ENCODE data around the gene NUP93.
"Not testable (repeated sequence)": the region's sequence is repeated elsewhere in the genome, so short reads cannot be mapped to it uniquely, and the experiment has no call there.

The NUP93 gene

DNA sequence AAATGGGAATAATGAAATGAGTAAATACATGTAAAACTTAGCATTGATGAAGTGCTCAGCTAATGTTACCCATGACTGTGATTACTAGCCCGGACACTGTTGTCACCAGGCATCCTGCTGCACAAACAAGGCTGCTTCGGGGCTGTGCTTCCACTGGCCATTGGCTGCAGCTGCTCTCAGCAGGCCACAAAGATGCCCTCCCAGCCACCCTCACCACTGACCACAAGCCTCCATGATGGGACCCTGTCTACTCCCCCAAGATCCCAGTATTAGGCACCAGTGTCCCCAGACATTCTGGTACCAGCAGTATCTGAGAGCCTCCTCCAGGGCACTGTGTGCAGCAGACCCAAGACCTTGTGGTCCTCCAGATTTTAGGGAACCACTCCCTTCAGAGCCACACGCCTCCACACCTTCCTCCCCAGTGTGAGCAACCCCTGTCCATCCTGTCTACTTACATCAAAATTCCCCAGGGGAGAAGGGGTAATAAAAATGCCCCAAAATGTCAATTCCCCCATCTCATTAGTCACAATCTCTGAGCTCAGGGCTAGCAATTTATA lies 19.7 kb upstream of the NUP93 start:
- no peak for DNase-seq

GRCh38 chr16:56711862-56712261 lies 18.1 kb upstream of the NUP93 start:
- DNase-seq = no peak

GRCh38 chr16:56713794-56714193 lies 16.1 kb upstream of the NUP93 start:
- no peak for DNase-seq

- DNase-seq = no peak
These were observed 14.8 kb upstream of the NUP93 start for GRCh38 chr16:56715126-56715525.

- DNase-seq = no peak
These were observed 13.2 kb upstream of the NUP93 start for GRCh38 chr16:56716761-56717160.

- DNase-seq = not testable (repeated sequence)
These were observed 12.4 kb upstream of the NUP93 start for GRCh38 chr16:56717532-56717931.

DNA sequence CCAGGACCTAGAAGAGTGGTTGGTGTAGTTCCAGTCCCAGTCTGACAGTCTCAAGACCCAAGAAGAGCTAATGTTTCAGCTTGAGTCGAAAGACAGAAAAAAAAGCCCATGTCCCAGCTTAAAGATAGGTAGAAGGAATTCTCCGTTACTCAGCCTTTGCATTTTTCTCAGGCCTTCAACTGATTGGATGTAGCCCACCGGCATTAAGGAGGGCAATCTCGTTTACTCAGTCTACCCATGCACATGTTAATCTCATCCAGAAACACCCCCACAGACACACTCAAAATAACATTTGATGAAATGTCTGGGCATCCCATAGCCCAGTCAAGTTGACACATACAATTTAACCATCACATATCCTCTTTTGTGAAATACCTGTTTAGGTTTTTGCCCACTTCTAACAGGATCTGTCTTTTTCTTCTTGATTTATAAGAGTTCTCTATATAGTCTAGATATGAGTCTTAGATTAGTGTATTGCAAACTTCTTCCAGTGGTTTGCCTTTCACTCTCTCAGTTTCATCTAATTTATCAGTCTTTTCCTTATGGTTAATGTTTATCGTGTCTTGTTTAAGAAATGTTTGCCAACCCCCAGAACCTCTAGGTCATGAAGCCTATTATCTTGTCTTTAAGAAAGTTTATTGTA lies 7.6 kb upstream of the NUP93 start:
- no peak for DNase-seq

DNA sequence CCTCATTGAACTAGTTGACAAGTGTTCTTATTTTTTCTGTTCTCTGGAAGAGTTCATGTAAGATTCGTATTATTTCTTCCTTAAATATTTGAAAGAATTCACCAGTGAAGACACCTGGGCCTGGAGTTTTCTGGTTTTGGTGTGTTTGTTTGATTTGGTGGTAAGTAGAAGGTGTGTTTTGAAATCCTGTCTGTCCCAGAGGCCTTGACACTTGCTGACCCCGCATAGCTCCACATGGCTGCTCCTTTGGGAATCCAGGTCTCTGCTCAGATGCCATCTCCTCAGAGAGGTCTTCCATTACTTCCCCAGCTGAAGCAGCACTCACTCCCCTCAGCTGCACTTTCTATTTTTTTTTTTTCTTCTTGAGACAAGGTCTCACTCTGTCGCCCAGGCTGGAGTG lies 5.7 kb upstream of the NUP93 start:
- no peak for DNase-seq

GRCh38 chr16:56726283-56726682 lies 3.6 kb upstream of the NUP93 start:
- DNase-seq = no peak

- no peak for DNase-seq
These were observed 3.0 kb upstream of the NUP93 start for GRCh38 chr16:56726926-56727325.

GRCh38 chr16:56728027-56728426 lies 1.9 kb upstream of the NUP93 start:
- no peak for DNase-seq

DNA sequence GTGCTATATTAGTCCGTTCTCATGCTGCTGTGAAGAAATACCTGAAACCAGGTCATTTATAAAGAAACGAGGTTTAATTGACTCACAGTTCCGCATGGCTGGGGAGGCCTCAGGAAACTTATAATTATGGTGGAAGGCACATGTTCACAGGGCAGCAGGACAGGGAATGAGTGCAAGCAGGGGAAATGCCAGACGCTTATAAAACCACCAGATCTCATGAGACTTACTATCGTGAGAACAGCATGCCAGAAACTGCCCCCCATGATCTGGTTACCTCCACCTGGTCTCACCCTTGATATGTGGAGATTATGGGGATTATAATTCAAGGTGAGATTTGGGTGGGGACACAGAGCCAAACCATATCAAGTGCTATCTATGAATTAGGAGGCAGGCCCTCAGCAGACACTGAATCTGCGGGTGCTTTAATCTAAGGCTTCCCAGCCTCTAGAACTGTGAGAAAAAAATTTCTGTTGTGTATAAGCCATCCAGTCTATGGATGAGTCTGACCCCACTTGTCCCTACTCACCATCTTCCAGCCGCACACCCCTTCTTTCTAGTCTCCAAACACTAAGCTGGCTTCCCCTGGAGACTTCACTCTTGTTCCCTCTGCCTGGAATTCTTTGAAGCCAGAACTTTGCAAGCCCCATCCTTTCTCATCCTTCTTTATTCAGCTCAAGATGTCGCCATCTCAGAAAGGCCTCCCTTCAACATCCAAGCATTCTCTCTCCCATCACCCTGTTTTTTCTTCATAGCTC lies 772 bp upstream of the NUP93 start:
- peak; percentile 72 for DNase-seq

DNA sequence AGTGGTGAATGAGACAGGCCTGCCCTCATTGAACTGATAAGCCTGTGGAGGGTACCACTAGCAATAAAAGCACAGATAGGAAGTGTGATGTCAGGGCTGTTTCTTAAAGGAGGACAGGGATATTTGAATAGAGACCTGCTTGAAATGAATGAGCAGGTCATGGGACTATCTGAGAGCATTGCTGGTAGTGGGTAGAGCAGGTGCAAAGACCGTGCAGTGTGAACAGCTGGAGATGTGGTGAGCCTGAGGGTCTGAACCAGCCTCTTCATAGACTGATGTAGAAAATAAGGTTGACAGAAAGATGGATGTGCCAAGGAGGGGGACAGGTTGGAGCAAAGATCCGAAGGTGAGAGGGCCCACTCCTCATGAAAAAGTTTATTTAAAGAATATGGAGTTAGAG lies 2.4 kb downstream of the NUP93 start:
- no peak for DNase-seq

- no peak for DNase-seq
These were observed 2.9 kb downstream of the NUP93 start for GRCh38 chr16:56732832-56733231.

- no peak for DNase-seq
These were observed 4.5 kb downstream of the NUP93 start for GRCh38 chr16:56734429-56734828.

GRCh38 chr16:56736476-56736875 lies 6.5 kb downstream of the NUP93 start:
- DNase-seq = no peak

DNA sequence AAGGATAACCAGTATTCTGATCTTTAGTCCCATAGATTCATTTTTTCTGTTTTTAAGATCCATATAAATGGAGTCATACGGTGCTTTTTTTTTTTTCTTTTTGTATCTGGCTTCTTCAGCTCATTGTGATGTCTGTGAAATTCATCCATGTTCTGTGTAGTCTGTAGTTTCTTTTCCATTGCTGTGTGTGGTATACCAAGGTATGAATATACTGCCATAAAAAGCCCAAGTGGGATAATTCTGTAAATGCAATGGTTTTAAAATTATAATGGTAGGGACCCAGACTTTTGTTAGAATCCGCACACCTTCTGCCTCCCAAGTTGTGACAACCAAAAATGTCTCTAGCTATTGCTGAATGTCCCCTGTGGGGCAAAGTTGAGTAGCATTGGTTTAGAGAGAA lies 7.6 kb downstream of the NUP93 start:
- no peak for DNase-seq

DNA sequence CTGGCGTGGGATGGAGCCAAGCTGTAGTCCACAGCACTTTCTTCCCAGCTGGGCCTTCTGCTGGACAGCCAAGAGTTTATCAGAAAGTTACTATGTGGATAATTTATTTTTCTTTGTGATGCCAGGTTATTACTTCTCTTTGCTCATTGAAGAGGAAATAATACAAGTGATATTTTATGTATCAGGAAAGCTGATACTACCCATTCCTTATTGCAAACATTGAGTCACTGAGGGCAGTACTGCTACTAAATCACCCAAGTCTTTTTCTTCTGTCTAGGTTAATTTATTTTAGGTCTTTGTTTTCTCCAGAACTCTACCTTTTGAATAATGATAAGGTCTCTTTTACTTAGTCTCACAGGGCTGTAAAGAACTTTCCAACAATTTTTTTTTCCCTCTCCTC lies 8.3 kb downstream of the NUP93 start:
- no peak for DNase-seq

- not testable (repeated sequence) for DNase-seq
These were observed 9.4 kb downstream of the NUP93 start for GRCh38 chr16:56739378-56739777.

DNA sequence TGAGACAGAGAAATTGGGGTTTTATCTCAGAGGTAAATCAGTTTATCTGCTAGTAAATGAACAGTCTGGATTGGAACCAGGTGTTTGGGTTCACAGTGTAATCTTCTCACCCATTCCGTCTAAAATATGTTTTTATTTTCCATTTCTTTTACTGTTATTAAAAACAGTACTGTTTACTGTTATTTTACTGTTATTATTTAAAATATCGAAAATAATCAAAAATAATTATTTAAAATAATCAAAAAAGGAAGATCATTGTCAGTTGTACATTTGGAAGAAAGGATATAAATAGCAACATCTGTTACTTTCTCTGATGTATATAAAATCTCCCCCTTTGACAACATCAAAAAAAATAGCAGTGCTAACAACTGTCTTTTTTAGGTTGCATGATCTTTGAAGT lies 11.5 kb downstream of the NUP93 start:
- no peak for DNase-seq

DNA sequence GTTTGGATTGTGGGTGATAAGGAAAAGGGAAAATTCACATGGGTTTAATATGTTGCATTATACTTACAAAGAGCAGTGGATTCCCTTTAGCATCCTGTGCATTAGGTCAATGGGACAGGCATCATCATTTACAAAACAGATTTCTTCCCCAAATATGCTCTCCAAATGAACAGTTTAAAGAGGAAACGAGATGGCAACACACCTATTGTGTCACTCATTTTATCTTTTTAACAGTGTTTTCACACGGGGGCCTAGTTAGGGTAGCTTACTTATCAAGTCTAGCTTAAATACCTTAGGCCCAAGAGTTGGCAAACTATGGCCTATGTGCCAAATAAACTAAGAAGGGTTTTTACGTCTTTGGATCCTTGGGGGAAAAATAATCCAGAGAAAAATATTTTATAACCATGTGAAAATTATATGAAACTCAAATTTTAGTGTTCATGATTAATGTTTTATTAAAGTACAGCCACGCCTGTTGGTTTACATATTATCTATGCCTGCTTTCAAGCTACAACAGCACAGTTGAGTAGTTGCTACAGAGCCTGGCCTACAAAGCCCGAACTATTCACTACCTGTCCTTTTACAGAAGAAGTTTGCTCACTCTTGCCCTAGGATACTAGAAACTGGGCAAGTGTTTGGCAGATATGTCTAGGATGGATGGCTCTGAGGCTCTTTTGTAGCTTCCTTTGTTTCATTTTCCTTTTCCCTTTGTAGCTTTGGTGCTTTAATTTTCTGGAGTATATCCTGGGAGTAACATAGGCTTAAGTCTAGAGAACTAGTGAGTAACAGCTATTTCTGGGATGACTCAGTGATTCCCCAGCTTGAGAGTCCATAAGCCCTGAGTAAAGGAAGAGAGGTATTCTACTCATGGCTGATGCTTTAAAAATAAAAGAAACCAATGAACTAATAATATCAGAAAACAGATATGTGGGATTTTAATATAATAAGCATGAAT lies 12.4 kb downstream of the NUP93 start:
- no peak for DNase-seq

- DNase-seq = no peak
These were observed 13.9 kb downstream of the NUP93 start for GRCh38 chr16:56743840-56744239.

GRCh38 chr16:56744996-56745640 lies 15.2 kb downstream of the NUP93 start:
- no peak for DNase-seq
